Panc1 (cell line): ENCODE results near the gene SLCO6A1.

Source experiments
- POLR2AphosphoS5 ChIP-seq: IDR thresholded peaks from 2 replicates; pipeline ENCODE4 v1.6.1; 2012; ENCODE audit warnings: mild to moderate bottlenecking, low read depth, low read length, moderate library complexity
- SIN3A ChIP-seq: IDR thresholded peaks from 2 replicates; pipeline ENCODE4 v1.6.1; 2012; ENCODE audit warnings: low read depth, mild to moderate bottlenecking, low read length, moderate library complexity, borderline replicate concordance; ENCODE audit not compliant: insufficient read depth
- TCF7L2 ChIP-seq: IDR thresholded peaks from 2 replicates; pipeline ENCODE4 v1.6.1; 2011; ENCODE audit warnings: mild to moderate bottlenecking, low read depth, low read length, inconsistent platforms
- TF ChIP-seq, protein P1 (sequence below): fragments of 450-650 bp; IDR thresholded peaks from 2 replicates; pipeline ENCODE4 v1.5.1; 2017; ENCODE audit warnings: mild to moderate bottlenecking
- TF ChIP-seq, protein P2 (sequence below), 2 experiments: IDR thresholded peaks; 2 replicates each; pipeline ENCODE4 v1.6.1; 2011 to 2012; ENCODE audit warnings: low read depth in 2 of 2, control low read depth in 1 of 2, low read length in 1 of 2, mild to moderate bottlenecking in 1 of 2, moderate library complexity in 1 of 2; ENCODE audit not compliant: insufficient read depth in 1 of 2

DNA sequence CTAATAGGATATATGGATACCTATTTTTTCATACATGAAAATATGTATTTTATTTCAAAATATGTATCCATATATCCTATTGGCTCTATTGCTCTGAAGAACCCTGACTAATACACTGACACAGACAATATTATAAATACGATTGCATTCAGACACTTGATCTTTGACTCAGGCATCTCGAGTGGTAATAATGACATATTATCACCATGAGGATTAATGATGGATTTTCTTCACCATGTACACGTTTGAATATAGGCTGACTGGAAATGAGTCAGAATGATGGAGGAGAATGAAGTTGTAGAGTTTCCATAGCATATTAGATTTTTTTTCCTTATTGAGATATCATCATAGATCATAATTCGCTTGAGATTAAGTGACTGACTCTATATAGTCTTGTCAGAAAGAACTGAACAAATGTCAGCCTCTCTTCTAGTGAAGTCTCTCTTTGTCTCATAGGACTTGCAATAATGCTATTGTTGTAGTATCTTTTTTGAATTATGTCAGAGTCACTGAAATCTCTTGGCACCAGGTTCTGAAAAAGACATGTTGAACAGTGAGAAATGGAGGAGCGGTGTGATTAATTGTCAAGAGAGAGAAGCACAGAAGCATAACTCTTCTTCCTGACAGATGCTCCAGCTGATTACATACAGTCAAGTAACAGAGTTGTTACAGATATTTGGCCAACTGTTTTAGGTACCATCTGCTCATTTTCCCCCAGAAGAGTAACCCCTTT lies 41.4 kb upstream of the SLCO6A1 start:
- TF ChIP-seq, protein P1, sequence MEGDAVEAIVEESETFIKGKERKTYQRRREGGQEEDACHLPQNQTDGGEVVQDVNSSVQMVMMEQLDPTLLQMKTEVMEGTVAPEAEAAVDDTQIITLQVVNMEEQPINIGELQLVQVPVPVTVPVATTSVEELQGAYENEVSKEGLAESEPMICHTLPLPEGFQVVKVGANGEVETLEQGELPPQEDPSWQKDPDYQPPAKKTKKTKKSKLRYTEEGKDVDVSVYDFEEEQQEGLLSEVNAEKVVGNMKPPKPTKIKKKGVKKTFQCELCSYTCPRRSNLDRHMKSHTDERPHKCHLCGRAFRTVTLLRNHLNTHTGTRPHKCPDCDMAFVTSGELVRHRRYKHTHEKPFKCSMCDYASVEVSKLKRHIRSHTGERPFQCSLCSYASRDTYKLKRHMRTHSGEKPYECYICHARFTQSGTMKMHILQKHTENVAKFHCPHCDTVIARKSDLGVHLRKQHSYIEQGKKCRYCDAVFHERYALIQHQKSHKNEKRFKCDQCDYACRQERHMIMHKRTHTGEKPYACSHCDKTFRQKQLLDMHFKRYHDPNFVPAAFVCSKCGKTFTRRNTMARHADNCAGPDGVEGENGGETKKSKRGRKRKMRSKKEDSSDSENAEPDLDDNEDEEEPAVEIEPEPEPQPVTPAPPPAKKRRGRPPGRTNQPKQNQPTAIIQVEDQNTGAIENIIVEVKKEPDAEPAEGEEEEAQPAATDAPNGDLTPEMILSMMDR, result no peak
- TF ChIP-seq POLR2AphosphoS5 (no peak), SIN3A (no peak), TCF7L2 (no peak)
- TF ChIP-seq, protein P2, sequence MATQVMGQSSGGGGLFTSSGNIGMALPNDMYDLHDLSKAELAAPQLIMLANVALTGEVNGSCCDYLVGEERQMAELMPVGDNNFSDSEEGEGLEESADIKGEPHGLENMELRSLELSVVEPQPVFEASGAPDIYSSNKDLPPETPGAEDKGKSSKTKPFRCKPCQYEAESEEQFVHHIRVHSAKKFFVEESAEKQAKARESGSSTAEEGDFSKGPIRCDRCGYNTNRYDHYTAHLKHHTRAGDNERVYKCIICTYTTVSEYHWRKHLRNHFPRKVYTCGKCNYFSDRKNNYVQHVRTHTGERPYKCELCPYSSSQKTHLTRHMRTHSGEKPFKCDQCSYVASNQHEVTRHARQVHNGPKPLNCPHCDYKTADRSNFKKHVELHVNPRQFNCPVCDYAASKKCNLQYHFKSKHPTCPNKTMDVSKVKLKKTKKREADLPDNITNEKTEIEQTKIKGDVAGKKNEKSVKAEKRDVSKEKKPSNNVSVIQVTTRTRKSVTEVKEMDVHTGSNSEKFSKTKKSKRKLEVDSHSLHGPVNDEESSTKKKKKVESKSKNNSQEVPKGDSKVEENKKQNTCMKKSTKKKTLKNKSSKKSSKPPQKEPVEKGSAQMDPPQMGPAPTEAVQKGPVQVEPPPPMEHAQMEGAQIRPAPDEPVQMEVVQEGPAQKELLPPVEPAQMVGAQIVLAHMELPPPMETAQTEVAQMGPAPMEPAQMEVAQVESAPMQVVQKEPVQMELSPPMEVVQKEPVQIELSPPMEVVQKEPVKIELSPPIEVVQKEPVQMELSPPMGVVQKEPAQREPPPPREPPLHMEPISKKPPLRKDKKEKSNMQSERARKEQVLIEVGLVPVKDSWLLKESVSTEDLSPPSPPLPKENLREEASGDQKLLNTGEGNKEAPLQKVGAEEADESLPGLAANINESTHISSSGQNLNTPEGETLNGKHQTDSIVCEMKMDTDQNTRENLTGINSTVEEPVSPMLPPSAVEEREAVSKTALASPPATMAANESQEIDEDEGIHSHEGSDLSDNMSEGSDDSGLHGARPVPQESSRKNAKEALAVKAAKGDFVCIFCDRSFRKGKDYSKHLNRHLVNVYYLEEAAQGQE (IDR thresholded peaks at IDR 0.05; ENCODE audit: insufficient read depth in 1 of 2, low read depth in 2 of 2, low read length in 1 of 2), result no peak
